Heart right ventricle (tissue), 16 donors: ENCODE data around the gene MRPS18A. TPM values are rescaled to one million over a fixed set of nuclear protein-coding genes. Genes with fewer than 3 reads are reported as not detected.

Experiments
- ATAC-seq, 8 donors: fragments of 200-7000 bp; cut with Tn5 transposase; one replicate each; pipeline ENCODE4 v1.9.1; 2020; ENCODE audit warnings: mild to moderate bottlenecking in 8 of 8, moderate library complexity in 8 of 8, moderate number of reproducible peaks in 1 of 8
- DNase-seq, 2 donors: peaks; one replicate each; pipeline ENCODE4 v3.0.0-alpha.2; 2020
- H3K27ac ChIP-seq, 10 donors: fragments of 200-600 bp; sonication (generic) in 2 of 10; one replicate each; pipeline versions ENCODE4 v1.5.0 to v1.8.0; 2020 to 2022; ENCODE audit warnings: mild to moderate bottlenecking in 3 of 10
- H3K27me3 ChIP-seq, 7 donors: fragments of 200-600 bp; one replicate each; pipeline ENCODE4 v1.8.0; 2021 to 2022; ENCODE audit warnings: mild to moderate bottlenecking in 2 of 7
- H3K36me3 ChIP-seq, 9 donors: fragments of 200-600 bp; sonication (generic) in 1 of 9; one replicate each; pipeline versions ENCODE4 v1.5.0 to v1.8.0; 2020 to 2022; ENCODE audit warnings: mild to moderate bottlenecking in 2 of 9
- H3K4me1 ChIP-seq, 9 donors: fragments of 200-600 bp; sonication (generic) in 1 of 9; one replicate each; pipeline versions ENCODE4 v1.5.0 to v1.8.0; 2020 to 2022; ENCODE audit warnings: mild to moderate bottlenecking in 4 of 9
- H3K4me3 ChIP-seq, 10 donors: fragments of 200-600 bp; sonication (generic) in 2 of 10; one replicate each; pipeline versions ENCODE4 v1.5.0 to v1.8.0; 2020 to 2022; ENCODE audit warnings: mild to moderate bottlenecking in 7 of 10, moderate library complexity in 2 of 10
- H3K9me3 ChIP-seq, 11 donors: fragments of 200-600 bp in 10 of 11; sonication (generic) in 2 of 11; one replicate each; pipeline versions ENCODE4 v1.5.0 to v1.8.0; 2013 to 2022; ENCODE audit warnings: mild to moderate bottlenecking in 2 of 11, control low read depth in 1 of 11, moderate library complexity in 1 of 11
- CTCF ChIP-seq, 9 donors: fragments of 200-600 bp; sonication (generic) in 2 of 9; IDR thresholded peaks; one replicate each; pipeline versions ENCODE4 v1.5.0 to v1.8.0; 2021 to 2022; ENCODE audit warnings: antibody characterized with exemption in 9 of 9, mild to moderate bottlenecking in 5 of 9, moderate library complexity in 1 of 9
- WGBS, 2 donors: extraction: QIAGEN DNeasy Blood & Tissue Kit; methylation state at CpG; one replicate each; pipeline ENCODE4 v1.1.7; 2013; ENCODE audit warnings: inconsistent platforms in 1 of 2; 5-methylcytosine and 5-hydroxymethylcytosine counted together
- intact Hi-C, 10 donors: fragments of 100-400 bp; cut with DNase I; formaldehyde crosslinking; loops; one replicate each; pipeline versions ENCODE4 v1.11.1 to v1.14.2; 2022
- polyA plus RNA-seq, 2 donors: library from polyadenylated mRNA; stranded (reverse); fragments of 200-250 nt; gene quantifications; one replicate each; pipeline ENCODE4 v1.2.3, GENCODE V29; 2013
- total RNA-seq, 10 donors: library from RNA; stranded (reverse); fragmentation: NEBNext Ultra II Directional in 3 of 10; extraction: Animal tissue kit (Norgen Biotek cat#: 25700) in 3 of 10; gene quantifications; one replicate each; pipeline versions ENCODE4 v1.2.1 to v1.2.4, GENCODE V29; 2021 to 2023
- donor health status: Arrhythmogenic right ventricular cardiomyopathy.
- donor health status: ischemic (EF 13 %, LVEDD 7.1; RV severe dilation, severe dysfunction).
- donor health status: healthy with polysubstance abuse.
- donor health status: DM: no; HTN: yes; CAD: no.
- donor health status: DM: no; HTN: no; CAD: no.
- donor health status: ischemic (EF 25% LVEDD 6.9; RV normal size, moderate dysfunction).
- donor health status: ischemic (EF 25% LVEDD 5.7; RV mildly dilated, moderate dysfunction).
- donor health status: healthy.
- donor health status: DM: yes; HTN: yes; CAD: no.
- donor health status: Ischemic cardiomyopathy.
- donor health status: ischemic (EF 35%, LVEDD 5.7; RV mildly dilated, moderate dysfunction).
- donor health status: nonischemic (EF 11% LVEDD 7.7; RV severe dilation, severe dysfunction).
- donor health status: DM: yes; HTN: yes; CAD: no.
- donor health status: PGD.
- donor health status: ischemic (EF 29% LVEDD 5.4; RV normal size, mild dysfunction).
- donor health status: nonischemic (EF 23%, LVEDD 6.1; RV moderate dilation, normal function).

Gene MRPS18A
- total and polyA plus RNA-seq, 12 donors: 30.4 to 103 (median 40.6) TPM

- peaks cover 10 to 29% (median 19%) of the 10 kb centered on the region in 9 donors for H3K4me1 ChIP-seq
- no peak overlapping the region for H3K27ac ChIP-seq
- WGBS, 2 donors: 80 to 82% methylated on average over 7 of the region's 7 CpGs
- DNase-seq (no peak), ATAC-seq (no peak)
- H3K4me3 ChIP-seq: no peak overlapping the region
- H3K9me3 ChIP-seq: no peaks in the 10 kb centered on the region
- H3K27me3 ChIP-seq: no peaks in the 10 kb centered on the region
- intact Hi-C loops: no loop called here
- TF ChIP-seq CTCF (IDR thresholded peaks at IDR 0.05): no peak
- peaks cover 0 to 68% (median 52%) of the 10 kb centered on the region in 9 donors for H3K36me3 ChIP-seq
These were observed 62.8 kb downstream of the MRPS18A start for GRCh38 chr6:43624786-43625288.

GRCh38 chr6:43623880-43624785, 63.5 kb downstream of the MRPS18A start:
- ATAC-seq (no peak), DNase-seq (no peak)
- Histone ChIP-seq H3K4me1 (peaks cover 10 to 29% (median 18%) of the 10 kb centered on the region in 9 donors), H3K4me3 (no peak overlapping the region), H3K36me3 (peaks cover 0 to 75% (median 52%) of the 10 kb centered on the region in 9 donors), H3K27me3 (no peaks in the 10 kb centered on the region), H3K9me3 (no peaks in the 10 kb centered on the region), H3K27ac (no peak overlapping the region)
- no peak for TF ChIP-seq CTCF (IDR thresholded peaks at IDR 0.05)
- 87 to 91% methylated on average over 12 of the region's 12 CpGs for WGBS, 2 donors
- intact Hi-C loops: no loop called here

- peaks cover 0 to 90% (median 52%) of the 10 kb centered on the region in 9 donors for H3K36me3 ChIP-seq
These were observed 65.0 kb downstream of the MRPS18A start for GRCh38 chr6:43622541-43622940.

GRCh38 chr6:43621836-43622180, 65.8 kb downstream of the MRPS18A start:
- Histone ChIP-seq H3K36me3 (peaks cover 0 to 94% (median 52%) of the 10 kb centered on the region in 9 donors), H3K4me3 (no peak overlapping the region), H3K4me1 (peaks cover 0 to 15% (median 7%) of the 10 kb centered on the region in 9 donors), H3K27ac (no peak overlapping the region), H3K27me3 (no peaks in the 10 kb centered on the region), H3K9me3 (no peaks in the 10 kb centered on the region)
- intact Hi-C loops: no loop called here
- WGBS, 2 donors: 94% methylated on average over 10 of the region's 10 CpGs
- TF ChIP-seq CTCF (IDR thresholded peaks at IDR 0.05): no peak
- ATAC-seq (no peak), DNase-seq (no peak)

More at GRCh38 chr6:43622541-43622940, 65.0 kb downstream of the MRPS18A start:
- no peak for TF ChIP-seq CTCF (IDR thresholded peaks at IDR 0.05)
- no peaks in the 10 kb centered on the region for H3K27me3 ChIP-seq
- WGBS, 2 donors: 93 to 96% methylated on average over 10 of the region's 10 CpGs
- intact Hi-C loops: no loop called here
- ATAC-seq (no peak), DNase-seq (no peak)
- H3K4me1 ChIP-seq: peaks cover 7 to 22% (median 13%) of the 10 kb centered on the region in 9 donors
- no peak overlapping the region for H3K4me3 ChIP-seq
- no peaks in the 10 kb centered on the region for H3K9me3 ChIP-seq
- H3K27ac ChIP-seq: no peak overlapping the region

Other genes starting within 250 kb of the MRPS18A start
- gene DLK2, start 232.2 kb downstream of the MRPS18A start, total RNA-seq: 1 to 10 TPM in 6 of 10 donors, under 1 TPM in 3, not detected in 1; 0.28 to 5.1 (median 1.2) TPM
- gene DLK2, start 232.2 kb downstream of the MRPS18A start, polyA plus RNA-seq: 1 to 10 TPM; 1.8 to 4.5 TPM
- 10 to 100 TPM; 14.7 to 29.3 (median 19.6) TPM for gene TJAP1, start 210.2 kb downstream of the MRPS18A start, total RNA-seq
- 10 to 100 TPM; 13.0 to 29.7 TPM for gene TJAP1, start 210.2 kb downstream of the MRPS18A start, polyA plus RNA-seq
- gene LRRC73, start 177.4 kb downstream of the MRPS18A start, total RNA-seq: 1 to 10 TPM in 8 of 10 donors, under 1 TPM in 2; 0.53 to 3.8 (median 2.1) TPM
- 1 to 10 TPM in 1 of 2 donors, under 1 TPM in 1; 0.44 to 1.9 TPM for gene LRRC73, start 177.4 kb downstream of the MRPS18A start, polyA plus RNA-seq
- gene YIPF3, start 170.9 kb downstream of the MRPS18A start, total RNA-seq: 10 to 100 TPM; 52.6 to 86.3 (median 69.0) TPM
- 100 to 1,000 TPM in 1 of 2 donors, 10 to 100 TPM in 1; 50.3 to 115 TPM for gene YIPF3, start 170.9 kb downstream of the MRPS18A start, polyA plus RNA-seq
- 10 to 100 TPM; 10.3 to 21.9 (median 15.3) TPM for gene POLR1C, start 170.7 kb downstream of the MRPS18A start, total RNA-seq
- gene POLR1C, start 170.7 kb downstream of the MRPS18A start, polyA plus RNA-seq: 10 to 100 TPM; 13.9 to 35.5 TPM
- gene XPO5, start 111.8 kb downstream of the MRPS18A start, total RNA-seq: 10 to 100 TPM; 11.7 to 20.1 (median 17.0) TPM
- gene XPO5, start 111.8 kb downstream of the MRPS18A start, polyA plus RNA-seq: 10 to 100 TPM in 1 of 2 donors, 1 to 10 TPM in 1; 6.9 to 10.8 TPM
- 10 to 100 TPM in 4 of 10 donors, 1 to 10 TPM in 6; 5.5 to 11.2 (median 8.9) TPM for gene POLH, start 111.6 kb downstream of the MRPS18A start, total RNA-seq
- 1 to 10 TPM; 2.1 to 2.7 TPM for gene POLH, start 111.6 kb downstream of the MRPS18A start, polyA plus RNA-seq
- 10 to 100 TPM; 19.5 to 32.1 (median 25.1) TPM for gene GTPBP2, start 58.5 kb downstream of the MRPS18A start, total RNA-seq
- gene GTPBP2, start 58.5 kb downstream of the MRPS18A start, polyA plus RNA-seq: 10 to 100 TPM; 37.3 to 37.9 TPM
- gene MAD2L1BP, start 52.0 kb downstream of the MRPS18A start, total RNA-seq: 10 to 100 TPM; 20.7 to 34.8 (median 28.1) TPM
- gene MAD2L1BP, start 52.0 kb downstream of the MRPS18A start, polyA plus RNA-seq: 10 to 100 TPM; 13.5 to 29.2 TPM
- gene RSPH9, start 42.8 kb downstream of the MRPS18A start, total RNA-seq: under 1 TPM in 5 of 10 donors, not detected in 5; 0.09 to 0.15 (median 0.12) TPM
- under 1 TPM; 0.44 to 0.45 TPM for gene RSPH9, start 42.8 kb downstream of the MRPS18A start, polyA plus RNA-seq
- gene VEGFA, start 82.4 kb upstream of the MRPS18A start, total RNA-seq: 100 to 1,000 TPM; 163 to 456 (median 216) TPM
- 100 to 1,000 TPM; 133 to 396 TPM for gene VEGFA, start 82.4 kb upstream of the MRPS18A start, polyA plus RNA-seq